GM21619 (cell line): ENCODE measurements around the gene SLCO1A2.
A peak's percentile ranks its signal among the peaks of the same experiment; 100 is the strongest.
"Not testable (repeated sequence)": the region's sequence is repeated elsewhere in the genome, so short reads cannot be mapped to it uniquely, and the experiment has no call there.

ENCODE experiments used
- ATAC-seq: cut with Tn5 transposase; IDR thresholded peaks from one replicate; pipeline ENCODE4 v1.9.1; 2021; ENCODE audit not compliant: unreplicated experiment

Gene SLCO1A2, protein sequence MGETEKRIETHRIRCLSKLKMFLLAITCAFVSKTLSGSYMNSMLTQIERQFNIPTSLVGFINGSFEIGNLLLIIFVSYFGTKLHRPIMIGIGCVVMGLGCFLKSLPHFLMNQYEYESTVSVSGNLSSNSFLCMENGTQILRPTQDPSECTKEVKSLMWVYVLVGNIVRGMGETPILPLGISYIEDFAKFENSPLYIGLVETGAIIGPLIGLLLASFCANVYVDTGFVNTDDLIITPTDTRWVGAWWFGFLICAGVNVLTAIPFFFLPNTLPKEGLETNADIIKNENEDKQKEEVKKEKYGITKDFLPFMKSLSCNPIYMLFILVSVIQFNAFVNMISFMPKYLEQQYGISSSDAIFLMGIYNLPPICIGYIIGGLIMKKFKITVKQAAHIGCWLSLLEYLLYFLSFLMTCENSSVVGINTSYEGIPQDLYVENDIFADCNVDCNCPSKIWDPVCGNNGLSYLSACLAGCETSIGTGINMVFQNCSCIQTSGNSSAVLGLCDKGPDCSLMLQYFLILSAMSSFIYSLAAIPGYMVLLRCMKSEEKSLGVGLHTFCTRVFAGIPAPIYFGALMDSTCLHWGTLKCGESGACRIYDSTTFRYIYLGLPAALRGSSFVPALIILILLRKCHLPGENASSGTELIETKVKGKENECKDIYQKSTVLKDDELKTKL

DNA sequence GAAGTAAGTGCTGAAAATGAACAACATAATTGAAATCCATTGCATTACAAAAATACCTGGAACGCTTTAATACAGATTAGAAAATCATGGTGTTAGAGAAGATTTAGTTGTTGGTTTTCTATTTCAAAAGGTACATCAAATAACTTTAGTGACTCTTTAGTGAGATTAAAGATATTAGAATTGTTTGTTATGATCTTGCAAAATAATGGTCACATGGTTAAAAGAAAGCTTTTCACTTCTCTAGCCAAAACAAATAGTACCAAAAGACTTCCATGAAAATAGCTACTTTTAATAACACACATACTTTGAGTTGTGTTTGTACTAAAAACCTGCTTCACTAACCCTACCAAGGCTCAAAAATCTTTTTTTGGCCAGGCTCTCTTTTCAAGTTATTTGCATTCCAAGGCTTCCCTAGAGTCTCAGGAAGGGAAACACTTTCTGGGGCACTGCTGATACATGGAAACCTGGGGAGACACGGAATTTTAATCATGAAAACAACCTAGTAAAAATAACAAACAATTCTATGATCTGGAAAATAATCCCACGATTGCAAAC, at the start of gene SLCO1A2:
Gene SLCO1A2, minus strand, starts transcription at position 147 of the 555 bp plus-strand sequence. CDS start 270 bp downstream, outside the sequence.
- ATAC-seq: no peak

DNA sequence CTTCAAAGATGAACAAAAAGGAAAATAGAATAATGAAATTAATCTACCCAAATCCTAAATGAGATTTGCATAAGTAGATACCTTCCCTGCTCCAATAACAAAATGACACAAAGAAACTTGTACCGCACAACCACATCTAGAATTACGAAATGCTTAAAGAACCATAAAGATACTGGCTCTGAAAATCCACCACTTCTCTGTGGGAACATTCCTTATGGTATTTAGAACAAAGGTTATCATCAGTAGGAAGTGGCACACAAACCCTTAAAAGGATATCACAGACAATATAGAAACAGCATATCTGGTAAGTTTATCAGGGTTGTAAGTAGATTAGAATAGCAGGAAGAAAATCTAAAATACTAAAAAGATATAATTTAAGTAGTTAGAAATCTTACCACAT, 49.5 kb upstream of the SLCO1A2 start:
- ATAC-seq: no peak

DNA sequence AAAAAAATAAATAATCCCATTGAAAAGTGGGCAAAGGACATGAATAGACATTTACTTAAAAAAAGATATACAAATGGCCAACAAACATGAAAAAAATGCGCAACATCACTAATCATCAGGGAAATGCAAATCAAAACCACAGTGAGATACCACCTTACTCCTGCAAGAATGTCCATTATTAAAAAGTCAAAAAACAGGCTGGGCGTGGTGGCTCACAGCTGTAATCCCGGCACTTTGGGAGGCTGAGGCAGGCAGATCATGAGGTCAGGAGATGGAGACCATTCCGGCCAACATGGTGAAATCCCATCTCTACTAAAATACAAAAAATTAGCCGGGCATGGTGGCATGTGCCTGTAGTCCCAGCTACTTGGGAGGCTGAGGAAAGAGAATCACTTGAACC, 46.6 kb upstream of the SLCO1A2 start:
- not testable (repeated sequence) for ATAC-seq

DNA sequence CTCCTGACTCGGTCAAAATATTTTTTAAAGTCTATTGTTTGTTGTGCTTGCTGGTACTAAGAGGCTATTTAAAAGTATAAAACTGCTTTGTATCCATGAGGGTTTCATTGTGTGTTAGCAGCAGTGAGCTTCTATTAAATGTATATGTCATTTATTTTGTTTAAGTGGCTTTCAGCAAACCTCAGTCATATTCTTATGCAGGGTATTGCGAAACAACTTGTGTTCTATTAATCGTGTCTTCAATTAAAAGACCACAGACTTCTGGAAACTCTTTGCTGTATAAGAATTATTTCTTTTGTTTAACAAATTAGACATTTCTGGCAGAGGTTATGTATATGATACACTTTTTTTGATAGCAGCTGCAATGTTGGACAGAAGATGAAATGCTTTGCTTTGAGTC, 44.5 kb upstream of the SLCO1A2 start:
- no peak for ATAC-seq

DNA sequence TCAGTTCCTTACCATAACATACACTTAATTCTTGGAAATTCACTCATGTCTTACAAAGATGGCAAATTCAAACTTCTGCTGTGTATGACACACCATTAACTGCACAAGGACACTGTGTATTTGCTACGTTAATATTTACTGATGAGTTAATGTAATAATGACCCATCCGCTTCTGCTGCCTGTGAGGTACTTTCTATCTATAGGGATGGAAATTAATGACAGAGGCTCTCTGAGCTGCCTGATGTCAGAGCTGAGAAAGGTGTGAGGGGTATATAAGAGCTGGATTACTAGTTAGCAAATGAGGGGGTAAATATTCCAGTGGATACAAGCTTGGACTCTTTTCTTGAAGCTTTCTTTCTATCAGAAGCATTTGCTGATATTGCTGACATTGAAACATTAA, 37.9 kb upstream of the SLCO1A2 start, which contains the start of gene IAPP:
Gene IAPP, plus strand, starts transcription at position 301 of the 400 bp plus-strand sequence. CDS start 450 bp downstream, outside the sequence.
- ATAC-seq: no peak

DNA sequence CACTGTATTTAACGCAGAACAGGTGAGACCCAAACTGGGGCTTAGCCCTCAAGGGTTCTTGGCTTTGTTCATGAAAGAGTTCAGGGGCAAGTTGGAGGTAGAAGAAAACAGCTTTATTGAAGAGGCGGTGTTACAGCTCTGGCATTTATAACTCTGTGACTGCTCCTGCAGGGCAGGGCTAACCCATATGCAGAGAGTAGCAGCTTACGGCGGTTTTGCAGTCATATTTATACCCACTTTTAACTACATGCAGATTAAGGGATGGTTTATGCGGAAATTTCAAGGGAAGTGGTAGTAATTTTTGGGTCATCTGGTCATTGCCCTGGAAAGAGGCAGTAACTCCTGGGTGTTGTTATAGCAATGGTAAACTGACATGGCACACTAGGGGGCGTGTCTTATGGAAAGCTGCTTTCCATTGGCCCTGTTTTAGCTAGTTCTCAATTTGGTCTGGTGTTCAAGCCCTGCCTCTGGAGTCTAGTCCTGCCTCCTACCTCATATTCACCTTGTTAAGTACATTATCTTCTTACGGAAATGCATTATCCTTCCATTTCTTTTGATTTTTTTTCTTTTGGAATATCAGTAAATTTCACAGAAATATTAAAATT, 36.2 kb upstream of the SLCO1A2 start:
- no peak for ATAC-seq

DNA sequence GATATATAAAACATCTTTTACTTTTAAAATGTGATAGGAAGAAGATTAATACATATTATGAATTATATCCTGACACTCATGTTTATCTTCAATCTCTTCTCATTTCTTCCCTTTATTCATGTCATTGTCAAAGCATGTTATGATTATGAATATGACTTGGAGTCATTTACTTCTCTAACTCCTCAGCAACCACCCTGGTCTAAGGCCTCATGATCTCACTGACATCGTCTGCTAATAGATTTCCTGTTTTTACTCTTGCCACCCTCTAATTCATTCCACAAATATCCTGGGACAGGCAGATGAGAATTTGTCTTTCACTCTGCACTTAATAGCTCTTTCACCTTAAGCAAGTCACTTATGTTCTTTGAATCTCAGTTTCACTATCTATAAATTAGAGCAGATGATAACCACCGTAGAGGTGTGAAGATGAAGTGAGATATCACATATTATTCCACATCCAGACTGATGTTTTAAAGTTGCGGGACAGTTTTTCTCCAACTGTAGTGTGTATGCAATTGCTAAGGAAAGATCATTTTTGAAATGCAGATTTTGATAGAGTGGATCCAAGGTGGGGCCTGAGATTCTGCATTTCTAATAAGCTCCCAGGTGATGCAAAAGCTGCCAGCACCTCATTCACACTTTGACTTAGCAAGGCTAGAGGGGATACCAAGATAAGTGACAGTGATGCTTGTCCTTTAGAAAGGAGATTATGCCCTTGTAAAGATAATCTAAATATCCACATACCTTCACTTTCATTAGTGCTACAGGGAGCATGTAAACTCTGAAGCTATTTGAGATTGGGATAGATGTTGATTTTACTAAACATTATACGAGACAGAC, 34.6 kb upstream of the SLCO1A2 start:
- ATAC-seq: peak; percentile 56

DNA sequence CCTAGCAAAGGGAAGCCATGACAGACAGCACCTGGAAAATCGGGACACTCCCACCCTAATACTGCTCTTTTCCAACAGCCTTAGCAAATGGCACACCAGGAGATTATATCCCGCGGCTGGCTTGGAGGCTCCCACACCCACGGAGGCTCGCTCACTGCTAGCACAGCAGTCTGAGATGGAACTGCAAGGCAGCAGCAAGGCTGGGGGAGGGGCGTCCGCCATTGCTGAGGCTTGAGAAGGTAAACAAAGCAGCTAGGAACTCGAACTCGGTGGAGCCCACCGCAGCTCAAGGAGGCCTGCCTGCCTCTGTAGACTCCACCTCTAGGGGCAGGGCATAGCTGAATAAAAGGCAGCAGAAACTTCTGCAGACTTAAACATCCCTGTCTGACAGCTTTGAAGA, 25.9 kb upstream of the SLCO1A2 start:
- ATAC-seq: not testable (repeated sequence)

DNA sequence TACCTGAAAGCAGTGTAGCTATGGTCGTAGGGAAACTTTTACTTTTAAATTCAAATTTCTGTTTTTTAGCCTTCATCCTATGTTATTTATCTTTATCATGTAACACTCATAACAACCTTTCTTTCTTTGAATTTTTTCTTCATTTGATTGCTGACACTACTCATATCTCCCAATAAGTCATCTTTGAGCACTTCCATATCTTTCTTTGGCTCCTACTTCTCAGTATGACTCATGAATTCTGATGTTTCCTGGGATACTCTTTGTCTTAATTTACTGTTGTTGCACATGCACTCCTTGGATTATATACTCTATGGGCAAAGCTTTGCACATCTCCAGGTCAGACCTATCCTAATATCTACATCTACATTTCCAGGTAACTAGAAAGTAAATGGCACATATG, 19.9 kb upstream of the SLCO1A2 start:
- no peak for ATAC-seq

DNA sequence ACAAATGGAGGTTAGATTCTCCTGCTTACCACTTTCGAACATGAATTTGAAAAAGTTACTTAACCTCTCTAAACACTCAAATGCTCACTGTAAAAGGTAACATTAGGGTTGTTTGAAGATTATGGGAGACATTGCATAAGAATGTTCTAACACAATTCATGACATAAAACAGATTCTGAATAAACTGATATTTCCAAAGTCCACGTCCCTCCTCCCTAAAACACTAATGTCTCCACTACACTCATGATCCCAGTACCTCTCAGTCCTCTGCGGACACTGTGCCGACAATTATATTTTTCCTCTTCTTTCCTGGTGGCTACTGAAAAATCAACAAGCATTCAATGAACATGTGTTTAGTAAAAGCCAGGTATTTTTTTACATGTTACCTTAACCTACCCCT, 19.2 kb upstream of the SLCO1A2 start:
- ATAC-seq: no peak

DNA sequence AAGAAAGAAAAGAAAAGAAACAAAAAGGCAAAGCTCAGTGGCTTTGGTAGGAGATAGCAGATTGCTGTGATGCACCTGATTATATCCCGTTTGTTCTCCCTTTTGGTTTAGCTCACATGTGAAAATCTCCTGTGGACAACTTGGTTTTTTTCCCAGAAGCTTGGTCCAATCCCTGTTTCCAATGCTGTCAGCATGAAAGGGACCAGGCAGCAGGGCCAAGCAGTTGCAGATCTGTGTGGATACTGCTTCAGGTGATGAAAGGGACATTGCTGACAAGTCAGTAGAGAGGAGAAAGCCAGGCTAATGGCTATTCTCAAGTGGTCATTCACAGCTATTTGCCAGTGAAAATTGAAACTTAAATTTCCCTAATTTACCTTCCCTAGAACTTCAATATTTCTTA, 18.8 kb upstream of the SLCO1A2 start:
- ATAC-seq: no peak

DNA sequence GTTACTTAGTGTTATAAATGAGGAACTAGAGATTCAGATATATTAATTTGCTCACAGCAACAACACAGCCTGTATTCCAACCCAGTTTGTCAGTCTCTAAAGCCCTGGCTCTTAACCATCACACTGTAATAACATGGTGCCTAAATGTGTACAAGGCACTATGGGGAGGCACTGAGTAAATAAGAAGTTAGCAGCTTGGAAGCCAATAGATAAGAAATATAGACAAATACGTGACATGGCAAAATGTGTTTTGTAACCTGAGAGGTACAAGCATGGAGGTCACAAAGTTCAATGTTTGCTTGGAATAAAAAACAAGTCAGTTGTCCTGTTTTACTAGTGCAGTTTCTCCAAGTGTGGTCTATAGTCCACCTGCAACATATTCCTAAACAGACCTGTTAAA, 16.3 kb upstream of the SLCO1A2 start:
- ATAC-seq: no peak

DNA sequence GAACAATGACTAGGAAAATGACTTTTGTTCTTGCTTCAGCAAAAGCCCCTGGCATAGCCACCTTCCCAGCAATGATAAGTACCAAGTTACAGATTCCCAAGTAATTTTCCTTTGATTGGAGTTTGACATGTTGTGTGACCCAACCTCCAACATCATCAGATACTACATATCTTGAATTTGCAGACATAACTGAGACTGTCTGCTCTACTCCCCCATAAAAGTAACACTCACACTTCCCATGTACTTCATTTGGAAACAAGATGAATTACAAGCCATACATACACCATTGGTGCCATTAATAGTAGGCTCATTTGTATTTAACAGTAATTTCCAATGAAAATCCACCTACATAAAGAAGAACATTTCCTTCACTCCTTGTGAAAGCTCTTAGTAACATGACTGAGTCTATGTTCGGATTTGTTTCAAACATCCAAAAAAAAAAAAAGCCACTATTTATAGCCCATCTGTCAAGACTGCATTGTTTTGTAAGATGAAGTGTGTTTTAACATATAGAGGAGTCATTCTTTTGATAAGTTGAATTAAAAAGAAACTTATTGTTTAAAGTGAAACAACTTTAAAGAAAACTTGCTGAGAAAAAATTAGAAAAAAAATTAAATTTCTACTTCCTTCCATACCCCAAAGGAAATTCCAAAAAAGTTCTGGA, 12.0 kb upstream of the SLCO1A2 start:
- ATAC-seq: no peak

DNA sequence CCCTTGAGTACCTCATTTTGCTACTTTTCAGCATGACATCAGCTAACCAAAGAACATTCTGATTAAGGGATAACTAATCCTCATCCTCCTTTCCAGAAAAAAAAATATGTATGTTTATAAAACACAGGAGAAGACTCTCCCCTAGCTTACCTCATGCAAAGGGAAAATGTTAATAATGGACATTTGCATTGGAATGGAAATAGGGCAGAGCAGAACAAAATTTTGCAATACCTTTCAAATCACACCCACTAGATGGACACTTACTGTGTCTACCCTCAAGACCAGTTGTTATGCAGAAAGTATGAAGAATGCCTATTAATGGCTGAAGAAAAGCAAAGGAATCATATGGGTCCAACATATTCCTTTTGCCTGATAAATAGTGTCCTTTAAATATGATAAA, 8.9 kb upstream of the SLCO1A2 start:
- no peak for ATAC-seq

DNA sequence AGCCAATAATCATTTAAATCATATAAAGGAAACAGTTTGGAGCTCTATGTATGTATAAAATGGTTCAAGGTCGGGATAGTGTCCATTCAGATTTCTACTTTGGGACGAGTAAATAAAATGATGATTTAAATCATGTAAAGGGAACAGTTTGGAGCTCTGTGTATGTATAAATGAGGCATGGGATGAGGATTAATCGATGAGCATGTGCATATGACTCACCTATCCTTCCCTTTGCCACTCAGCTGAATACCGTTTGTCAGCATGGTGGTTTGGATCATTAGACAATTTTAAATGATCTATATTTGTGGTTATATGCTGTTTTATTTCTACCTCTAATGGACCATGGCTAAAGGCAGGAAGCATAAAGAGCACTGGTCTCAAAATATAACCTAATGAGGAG, 7.1 kb upstream of the SLCO1A2 start:
- no peak for ATAC-seq

DNA sequence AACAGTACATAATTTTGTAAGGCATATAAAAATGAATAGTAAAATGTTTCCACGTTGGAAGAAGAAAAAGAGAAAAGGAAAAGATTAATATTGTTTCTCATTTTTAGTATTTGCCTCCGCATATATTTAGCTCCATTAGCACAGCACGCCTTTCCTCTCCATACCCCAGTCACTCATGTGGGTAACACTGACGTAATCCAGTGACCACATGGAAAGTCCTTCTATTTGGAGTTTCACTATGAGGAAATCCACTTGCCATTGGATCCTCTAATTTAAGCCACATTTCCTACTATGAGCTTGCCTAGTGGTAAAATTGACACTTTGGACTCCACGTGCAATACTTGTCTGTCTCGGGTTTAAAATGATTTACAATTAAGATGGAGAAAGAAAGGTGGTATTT, 5.7 kb upstream of the SLCO1A2 start:
- no peak for ATAC-seq

DNA sequence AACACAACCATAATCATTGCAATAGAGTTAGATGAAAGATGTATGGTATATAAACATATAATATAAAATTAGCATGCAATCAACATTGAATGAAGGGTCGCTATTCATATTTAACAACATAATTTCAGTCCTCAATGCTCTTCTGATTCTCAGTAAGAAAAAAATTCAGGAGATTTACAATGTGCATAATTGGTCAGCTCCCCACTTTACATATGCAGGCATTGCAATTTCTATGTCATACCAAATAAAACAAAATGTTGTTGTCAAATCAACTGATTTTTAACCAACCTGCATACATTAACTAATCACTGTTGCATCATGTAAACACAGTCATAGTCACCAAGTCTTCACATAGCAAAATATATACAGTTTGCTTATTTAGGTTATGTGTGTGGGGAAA, 5.2 kb upstream of the SLCO1A2 start:
- no peak for ATAC-seq

DNA sequence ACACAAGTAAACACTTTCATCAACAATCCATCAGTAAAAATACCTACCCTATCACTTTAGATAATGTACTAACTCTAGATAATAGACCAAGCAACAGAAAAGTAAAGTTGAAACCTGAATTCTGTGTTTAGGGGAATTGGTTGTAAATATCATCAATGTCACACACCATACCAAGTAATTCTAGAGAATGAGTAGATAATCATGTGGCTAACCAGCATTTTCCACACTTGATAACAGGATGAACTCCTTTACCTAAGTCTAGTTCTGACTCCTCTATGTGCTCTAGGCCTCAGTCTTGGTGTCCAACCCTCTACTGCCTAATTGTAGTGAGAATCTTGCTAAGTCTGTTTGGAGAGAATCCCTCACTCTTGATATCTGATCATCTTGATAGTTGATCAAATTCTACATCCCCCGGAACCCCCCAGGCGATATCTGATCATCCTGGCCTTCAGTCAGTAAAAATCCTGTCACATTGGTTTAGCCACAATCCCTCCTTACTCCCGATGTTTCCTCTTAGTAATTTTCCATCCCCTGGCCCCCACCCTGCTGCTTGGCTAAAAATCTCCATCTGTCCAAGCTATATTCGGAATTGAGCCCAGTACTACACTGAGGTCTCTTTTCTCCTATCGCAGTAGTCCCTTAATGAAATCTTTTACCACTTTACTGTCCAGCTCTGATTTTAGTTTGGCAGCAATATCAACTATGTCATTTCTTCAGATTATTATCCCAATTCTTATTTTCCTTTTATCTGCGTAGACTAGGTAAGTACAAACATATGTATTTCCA, 3.4 kb upstream of the SLCO1A2 start:
- no peak for ATAC-seq

DNA sequence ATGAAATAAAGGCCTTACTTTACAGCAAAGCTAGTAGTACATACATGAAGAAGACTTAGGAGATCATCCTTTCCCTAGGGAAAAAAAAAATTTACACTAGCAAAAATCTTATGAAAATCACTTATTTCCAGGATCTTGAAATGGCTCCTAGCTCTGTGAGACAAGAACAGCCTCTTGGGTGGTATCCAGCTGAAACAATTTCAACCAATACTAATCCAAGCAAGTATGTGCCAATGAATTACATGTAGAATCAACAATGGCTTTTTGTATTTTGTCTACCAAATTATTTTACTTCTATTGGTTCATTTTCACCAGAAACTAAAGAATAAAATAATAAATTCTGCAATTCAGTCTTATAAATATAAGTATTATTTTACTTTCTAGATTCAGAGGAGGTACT, 2.7 kb upstream of the SLCO1A2 start:
- ATAC-seq: no peak
